Keratinocyte (primary cell): ENCODE measurements around the gene P4HB. TPM values are rescaled to one million over a fixed set of nuclear protein-coding genes. Genes with fewer than 3 reads are reported as not detected.

Experiments used
- DNase-seq: peaks from one replicate; pipeline ENCODE4 v3.0.0-alpha.2; 2011; ENCODE audit warnings: low read depth, missing footprints, low spot score
- FAIRE-seq: peaks from 2 replicates; lab custom pipeline; 2011; peaks lifted over from hg19 to GRCh38; lab: Jason Lieb, UNC
- H2AFZ ChIP-seq: 2 replicates; pipeline ENCODE4 v1.6.0; 2012; ENCODE audit warnings: low read length, control low read depth, inconsistent platforms; ENCODE audit not compliant: control insufficient read depth
- H3K27ac ChIP-seq: 2 replicates; pipeline ENCODE4 v1.5.1; 2011; ENCODE audit warnings: low read length; ENCODE audit not compliant: control insufficient read depth, insufficient read depth
- H3K27me3 ChIP-seq: 3 replicates; pipeline ENCODE4 v1.6.0; 2011; ENCODE audit warnings: low read length; ENCODE audit not compliant: control insufficient read depth, insufficient read depth; ENCODE audit errors: extremely low read depth
- H3K36me3 ChIP-seq, 2 experiments: 2 replicates in 1 of 2; 3 replicates in 1 of 2; pipeline ENCODE4 v1.5.1; 2011; ENCODE audit warnings: low read length in 2 of 2, mild to moderate bottlenecking in 1 of 2; ENCODE audit not compliant: control insufficient read depth in 2 of 2, insufficient read depth in 2 of 2; ENCODE audit errors: extremely low read depth in 1 of 2
- H3K4me1 ChIP-seq: 3 replicates; pipeline ENCODE4 v1.5.1; 2011; ENCODE audit warnings: low read length; ENCODE audit not compliant: control insufficient read depth, insufficient read depth; ENCODE audit errors: extremely low read depth
- H3K4me2 ChIP-seq: 3 replicates; pipeline ENCODE4 v1.6.0; 2011; ENCODE audit warnings: low read depth, low read length; ENCODE audit not compliant: control insufficient read depth, insufficient read depth; ENCODE audit errors: extremely low read depth
- H3K4me3 ChIP-seq, 3 experiments: fragments of 200-600 bp in 1 of 3; sonication (generic) in 1 of 3; 2 replicates in 2 of 3; 3 replicates in 1 of 3; pipeline ENCODE4 v1.5.1; 2011 to 2016; ENCODE audit warnings: low read length in 3 of 3, mild to moderate bottlenecking in 3 of 3, control low read depth in 2 of 3, inconsistent platforms in 1 of 3, low read depth in 1 of 3, mixed read lengths in 1 of 3, mixed run types in 1 of 3, moderate library complexity in 1 of 3; ENCODE audit not compliant: control insufficient read depth in 2 of 3, insufficient read depth in 2 of 3; ENCODE audit errors: extremely low read depth in 1 of 3
- H3K79me2 ChIP-seq: 2 replicates; pipeline ENCODE4 v1.6.0; 2012; ENCODE audit warnings: low read length; ENCODE audit not compliant: control insufficient read depth, insufficient read depth
- H3K9ac ChIP-seq: 3 replicates; pipeline ENCODE4 v1.6.0; 2011; ENCODE audit warnings: low read length; ENCODE audit not compliant: control insufficient read depth, insufficient read depth; ENCODE audit errors: extremely low read depth
- H3K9me1 ChIP-seq: 3 replicates; pipeline ENCODE4 v1.6.0; 2011; ENCODE audit warnings: low read length; ENCODE audit not compliant: control insufficient read depth, insufficient read depth; ENCODE audit errors: extremely low read depth
- H3K9me3 ChIP-seq: 2 replicates; pipeline ENCODE4 v1.5.1; 2012; ENCODE audit warnings: low read depth, low read length; ENCODE audit not compliant: control insufficient read depth
- H4K20me1 ChIP-seq: 3 replicates; pipeline ENCODE4 v1.6.0; 2011; ENCODE audit warnings: low read length; ENCODE audit not compliant: control insufficient read depth, insufficient read depth; ENCODE audit errors: extremely low read depth
- CTCF ChIP-seq, 3 experiments: IDR thresholded peaks in 1 of 3; conservative IDR thresholded peaks in 1 of 3; optimal IDR thresholded peaks in 1 of 3; 2 replicates in 2 of 3; 3 replicates in 1 of 3; pipeline versions ENCODE3 to v1.5.1; 2011; ENCODE audit warnings: low read length in 3 of 3, mild to moderate bottlenecking in 3 of 3, moderate library complexity in 2 of 3, control low read depth in 1 of 3, inconsistent platforms in 1 of 3; ENCODE audit not compliant: insufficient read depth in 2 of 3; ENCODE audit errors: extremely low read depth in 1 of 3
- EZH2 ChIP-seq: IDR thresholded peaks from one replicate; pipeline ENCODE4 v1.6.1; 2012; ENCODE audit warnings: inconsistent platforms, mild to moderate bottlenecking, low read length, moderate library complexity
- dilution Hi-C: fragments of 300-500 bp; cut with MboI; formaldehyde crosslinking; loops from one replicate; pipeline ENCODE4 v1.7.0; 2020; ENCODE audit warnings: low sequenced_read_pairs; ENCODE audit not compliant: extremely low pct_ligation_motif_present
- polyA plus RNA-seq, 5 experiments: library from polyadenylated mRNA; depleted of rRNA in 3 of 5; stranded (reverse) in 3 of 5; stranded (forward) in 1 of 5; unstranded in 1 of 5; fragments of >200 nt; gene quantifications; 1 replicate in 1 of 5; 2 replicates in 3 of 5; 3 replicates in 1 of 5; pipeline versions ENCODE4 v1.2.1 to v1.2.3, GENCODE V29; 2011 to 2012; ENCODE audit warnings: missing spikeins in 2 of 5, low read depth in 1 of 5, low replicate concordance in 1 of 5

P4HB gene
- polyA plus RNA-seq, 1 donor (not counting 4 experiments of a cell fraction or from before 2014, with no cell fraction given): 149 TPM

- Histone ChIP-seq H3K9me1 (no peaks in the 10 kb centered on the region), H3K27me3 (no peaks in the 10 kb centered on the region), H3K9ac (no peak overlapping the region), H3K4me3 (no peak overlapping the region), H3K79me2 (peaks cover 47% of the 10 kb centered on the region), H2AFZ (no peak overlapping the region), H4K20me1 (no peaks in the 10 kb centered on the region), H3K27ac (no peak overlapping the region), H3K36me3 (peaks cover 37 to 48% of the 10 kb centered on the region in 2 experiments), H3K9me3 (no peaks in the 10 kb centered on the region), H3K4me1 (peaks cover 12% of the 10 kb centered on the region), H3K4me2 (no peak overlapping the region)
- FAIRE-seq (no peak), DNase-seq (no peak)
- no peak for TF ChIP-seq EZH2
- dilution Hi-C loops: no loop called here
These were observed 25.1 kb upstream of the P4HB start for GRCh38 chr17:81885454-81885853.

- FAIRE-seq: no peak
- DNase-seq: no peak
- dilution Hi-C loops: no loop called here
- H3K9me1 ChIP-seq: no peaks in the 10 kb centered on the region
- H3K27ac ChIP-seq: no peak overlapping the region
- H3K4me3 ChIP-seq: no peak overlapping the region
- H2AFZ ChIP-seq: no peak overlapping the region
- H3K27me3 ChIP-seq: no peaks in the 10 kb centered on the region
- H4K20me1 ChIP-seq: no peaks in the 10 kb centered on the region
- H3K79me2 ChIP-seq: peaks cover 43% of the 10 kb centered on the region
- H3K36me3 ChIP-seq: peaks cover 36 to 48% of the 10 kb centered on the region in 2 experiments
- peaks cover 7% of the 10 kb centered on the region for H3K4me1 ChIP-seq
- H3K9ac ChIP-seq: no peak overlapping the region
- H3K4me2 ChIP-seq: no peak overlapping the region
- no peaks in the 10 kb centered on the region for H3K9me3 ChIP-seq
- TF ChIP-seq CTCF (optimal IDR thresholded peaks at IDR 0.05 in 1 of 3, IDR thresholded peaks at IDR 0.05 in 1 of 3, conservative IDR thresholded peaks at IDR 0.05 in 1 of 3; ENCODE audit: extremely low read depth in 1 of 3, insufficient read depth in 2 of 3, low read length in 3 of 3) (no peak), EZH2 (no peak)
These were observed 24.6 kb upstream of the P4HB start for GRCh38 chr17:81884968-81885367.

DNA sequence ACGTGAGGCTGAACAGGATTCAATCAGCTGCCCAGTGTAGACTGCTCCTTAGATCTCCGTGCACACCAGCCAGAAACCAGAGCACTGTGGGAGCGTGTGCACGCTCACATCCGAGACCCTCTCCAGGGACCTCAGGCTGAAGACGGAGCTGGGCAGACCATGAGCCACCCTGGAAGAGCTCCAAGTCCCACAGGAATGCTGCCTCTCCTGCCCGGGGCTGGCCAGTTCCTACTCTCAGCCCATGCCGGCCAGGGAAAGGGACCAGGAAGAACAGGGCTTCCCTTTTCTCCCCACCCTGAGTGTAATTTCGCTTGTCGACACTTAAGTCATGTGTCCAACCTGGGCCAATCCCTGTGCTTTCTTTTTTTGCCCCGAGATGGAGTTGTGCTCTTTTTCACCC lies 24.2 kb upstream of the P4HB start:
- peaks cover 34 to 44% of the 10 kb centered on the region in 2 experiments for H3K36me3 ChIP-seq
- peaks cover 38% of the 10 kb centered on the region for H3K79me2 ChIP-seq
- no peak for FAIRE-seq

More for the DNA sequence above, 24.2 kb upstream of the P4HB start:
- no peaks in the 10 kb centered on the region for H3K9me3 ChIP-seq
- H3K27ac ChIP-seq: no peak overlapping the region
- H3K4me2 ChIP-seq: no peak overlapping the region
- no peak for TF ChIP-seq EZH2
- no peak for TF ChIP-seq CTCF (optimal IDR thresholded peaks at IDR 0.05 in 1 of 3, IDR thresholded peaks at IDR 0.05 in 1 of 3, conservative IDR thresholded peaks at IDR 0.05 in 1 of 3; ENCODE audit: extremely low read depth in 1 of 3, insufficient read depth in 2 of 3, low read length in 3 of 3)
- no peaks in the 10 kb centered on the region for H3K9me1 ChIP-seq
- no peak for DNase-seq
- no peak overlapping the region for H3K9ac ChIP-seq
- dilution Hi-C loops: no loop called here
- no peak overlapping the region for H3K4me3 ChIP-seq
- H4K20me1 ChIP-seq: no peaks in the 10 kb centered on the region
- H3K27me3 ChIP-seq: no peaks in the 10 kb centered on the region
- peaks cover 4% of the 10 kb centered on the region for H3K4me1 ChIP-seq
- H2AFZ ChIP-seq: no peak overlapping the region
